Neural cell (in vitro differentiated cells): ENCODE data around the gene APCDD1.

Experiments used
- CTCF ChIP-seq: fragments of 450-650 bp; IDR thresholded peaks from 2 replicates; pipeline ENCODE4 v1.5.1; 2014; ENCODE audit warnings: antibody characterized with exemption, mild to moderate bottlenecking, moderate library complexity; ENCODE audit not compliant: poor library complexity, severe bottlenecking
- EP300 ChIP-seq: fragments of 450-650 bp; conservative IDR thresholded peaks from 2 replicates; pipeline ENCODE4 v1.6.1; 2014; ENCODE audit warnings: antibody characterized with exemption, mild to moderate bottlenecking, moderate library complexity; ENCODE audit not compliant: poor library complexity, severe bottlenecking
- EZH2 ChIP-seq: fragments of 200-600, 300-800 bp; shearing (Covaris generic), sonication (generic); IDR thresholded peaks from 2 replicates; pipeline ENCODE4 v1.6.1; 2014; ENCODE audit warnings: antibody characterized with exemption, low read length, borderline replicate concordance, mild to moderate bottlenecking; ENCODE audit not compliant: insufficient read depth, poor library complexity, severe bottlenecking
- POLR2AphosphoS5 ChIP-seq: IDR thresholded peaks from 2 replicates; pipeline ENCODE4 v1.6.1; 2012
- RAD21 ChIP-seq: fragments of 450-650 bp; conservative IDR thresholded peaks from 2 replicates; pipeline ENCODE4 v1.6.1; 2014; ENCODE audit warnings: antibody characterized with exemption, mild to moderate bottlenecking, moderate library complexity
- REST ChIP-seq: IDR thresholded peaks from 2 replicates; pipeline ENCODE4 v1.6.1; 2012; ENCODE audit warnings: borderline replicate concordance
- TAF1 ChIP-seq: IDR thresholded peaks from 2 replicates; pipeline ENCODE4 v1.6.1; 2012; ENCODE audit warnings: low read depth

DNA sequence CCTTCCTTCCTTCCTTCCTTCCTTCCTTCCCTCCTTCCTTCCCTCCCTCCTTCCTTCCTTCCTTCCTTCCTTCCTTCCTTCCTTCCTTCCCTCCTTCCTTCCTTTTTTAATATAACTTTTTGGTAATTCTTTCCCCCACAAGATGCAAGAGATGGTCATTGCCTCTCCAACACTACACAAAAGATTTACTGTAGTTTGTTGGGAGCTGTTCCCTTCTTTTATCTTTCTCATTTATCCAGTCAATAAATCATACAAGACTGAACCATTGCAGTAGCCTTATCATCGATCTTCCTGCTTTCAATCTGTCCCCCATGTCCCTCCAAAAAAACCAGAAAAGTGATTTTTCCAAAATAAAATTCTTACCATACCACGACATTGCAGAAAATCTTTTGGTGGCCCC is 8.2 kb downstream of the APCDD1 start:
- TF ChIP-seq CTCF (no peak), EP300 (no peak), EZH2 (no peak), POLR2AphosphoS5 (no peak), RAD21 (no peak), REST (no peak), TAF1 (no peak)
